ENCODE data around the gene SRR. TPM values are rescaled to one million over a fixed set of nuclear protein-coding genes. Genes with fewer than 3 reads are reported as not detected.

The SRR gene
- total RNA-seq, 1 donor from 2014 or later = 14.4 TPM

DNA sequence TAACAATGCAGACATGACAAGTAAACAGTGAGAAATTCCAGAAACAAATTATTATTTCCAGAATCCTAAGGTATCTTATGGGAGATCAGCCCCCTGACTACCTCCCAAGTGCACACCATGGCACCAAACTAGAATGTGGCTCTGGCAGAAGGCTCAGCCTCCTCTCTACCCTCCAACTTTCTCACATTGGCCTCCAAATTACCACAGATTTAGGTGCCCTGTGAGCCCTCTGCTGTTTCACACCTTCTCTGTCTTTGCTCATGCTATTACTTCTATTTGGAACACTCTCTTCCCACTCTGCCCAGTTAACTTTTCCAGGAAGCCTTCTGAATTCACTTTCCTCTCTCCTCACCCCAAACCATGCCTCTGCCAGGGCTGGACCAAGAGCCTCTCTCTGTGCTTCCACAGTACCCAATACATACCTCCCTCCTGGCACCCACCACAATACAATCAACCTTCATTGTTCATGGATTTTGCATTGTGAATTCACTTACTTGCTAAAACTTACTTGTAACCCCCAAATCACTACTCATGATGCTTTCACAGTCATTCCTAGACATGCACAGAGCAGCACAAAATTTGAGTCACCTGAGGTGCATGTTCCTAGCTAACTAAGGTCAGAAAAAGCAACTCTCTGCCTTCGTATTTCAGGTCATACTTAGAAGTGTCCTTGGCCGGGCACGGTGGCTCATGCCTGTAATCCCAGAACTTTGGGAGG, 31.6 kb upstream of the SRR start:
- Mint-ChIP-seq H3K4me1 (ENCODE audit: unreplicated experiment) (no peaks in the 10 kb centered on the region), H3K9me3 (no peaks in the 10 kb centered on the region), H3K27me3 (no peaks in the 10 kb centered on the region), H3K36me3 (peaks cover 10% of the 10 kb centered on the region), H3K4me3 (no peak overlapping the region), H3K27ac (no peak overlapping the region)
- DNase-seq (ENCODE audit: extremely low spot score, unreplicated experiment) = no peak
- TF ChIP-seq, protein P1, sequence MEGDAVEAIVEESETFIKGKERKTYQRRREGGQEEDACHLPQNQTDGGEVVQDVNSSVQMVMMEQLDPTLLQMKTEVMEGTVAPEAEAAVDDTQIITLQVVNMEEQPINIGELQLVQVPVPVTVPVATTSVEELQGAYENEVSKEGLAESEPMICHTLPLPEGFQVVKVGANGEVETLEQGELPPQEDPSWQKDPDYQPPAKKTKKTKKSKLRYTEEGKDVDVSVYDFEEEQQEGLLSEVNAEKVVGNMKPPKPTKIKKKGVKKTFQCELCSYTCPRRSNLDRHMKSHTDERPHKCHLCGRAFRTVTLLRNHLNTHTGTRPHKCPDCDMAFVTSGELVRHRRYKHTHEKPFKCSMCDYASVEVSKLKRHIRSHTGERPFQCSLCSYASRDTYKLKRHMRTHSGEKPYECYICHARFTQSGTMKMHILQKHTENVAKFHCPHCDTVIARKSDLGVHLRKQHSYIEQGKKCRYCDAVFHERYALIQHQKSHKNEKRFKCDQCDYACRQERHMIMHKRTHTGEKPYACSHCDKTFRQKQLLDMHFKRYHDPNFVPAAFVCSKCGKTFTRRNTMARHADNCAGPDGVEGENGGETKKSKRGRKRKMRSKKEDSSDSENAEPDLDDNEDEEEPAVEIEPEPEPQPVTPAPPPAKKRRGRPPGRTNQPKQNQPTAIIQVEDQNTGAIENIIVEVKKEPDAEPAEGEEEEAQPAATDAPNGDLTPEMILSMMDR (conservative IDR thresholded peaks at IDR 0.05) = no peak

DNA sequence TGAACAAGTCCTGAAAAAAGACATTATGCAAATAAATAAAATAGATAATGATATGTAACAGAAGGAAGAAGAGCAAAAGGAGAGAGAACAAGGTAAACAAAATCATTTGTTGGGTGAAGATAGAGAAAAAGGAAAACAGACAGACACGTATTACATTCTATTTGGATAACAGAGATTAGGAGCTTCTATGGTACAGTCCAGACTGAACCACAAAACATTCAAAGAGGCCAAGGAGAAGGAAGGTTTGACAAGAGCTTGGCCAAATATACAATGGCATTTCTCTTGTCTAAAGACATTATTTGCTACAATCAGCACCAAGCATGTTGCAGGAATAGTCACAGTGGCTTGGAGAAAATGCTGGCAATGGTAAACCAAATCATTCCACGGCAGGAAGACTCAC, 29.3 kb upstream of the SRR start:
- H3K4me3 Mint-ChIP-seq = no peak overlapping the region
- no peaks in the 10 kb centered on the region for H3K4me1 Mint-ChIP-seq (ENCODE audit: unreplicated experiment)
- peaks cover 10% of the 10 kb centered on the region for H3K36me3 Mint-ChIP-seq
- DNase-seq (ENCODE audit: extremely low spot score, unreplicated experiment) = no peak
- no peaks in the 10 kb centered on the region for H3K27me3 Mint-ChIP-seq
- H3K27ac Mint-ChIP-seq = no peak overlapping the region
- H3K9me3 Mint-ChIP-seq = no peaks in the 10 kb centered on the region
- TF ChIP-seq, protein P1 (conservative IDR thresholded peaks at IDR 0.05) = no peak

DNA sequence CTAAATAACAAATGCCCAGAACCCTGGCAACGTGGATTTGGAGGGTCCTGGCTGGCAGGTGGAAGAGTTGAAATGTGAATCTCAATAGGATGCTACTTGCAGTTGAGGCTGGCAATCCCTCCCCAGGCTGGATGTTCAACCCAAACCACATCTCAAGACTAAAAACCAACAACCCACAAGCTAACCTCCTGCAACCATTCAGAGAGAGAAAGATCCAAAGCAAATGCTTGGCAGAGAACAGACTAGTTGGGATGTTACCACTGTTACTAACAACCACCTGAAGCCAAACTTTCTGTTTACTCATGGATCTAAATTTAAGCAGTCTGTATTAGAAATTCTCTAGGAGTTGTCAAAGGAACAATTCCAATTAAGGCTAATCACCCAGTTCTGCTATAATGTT, 28.0 kb upstream of the SRR start:
- no peaks in the 10 kb centered on the region for H3K27me3 Mint-ChIP-seq
- H3K27ac Mint-ChIP-seq = no peak overlapping the region
- H3K9me3 Mint-ChIP-seq = no peaks in the 10 kb centered on the region
- no peaks in the 10 kb centered on the region for H3K4me1 Mint-ChIP-seq (ENCODE audit: unreplicated experiment)
- H3K4me3 Mint-ChIP-seq = no peak overlapping the region
- TF ChIP-seq, protein P1 (conservative IDR thresholded peaks at IDR 0.05) = no peak
- peaks cover 10% of the 10 kb centered on the region for H3K36me3 Mint-ChIP-seq
- no peak for DNase-seq (ENCODE audit: extremely low spot score, unreplicated experiment)

DNA sequence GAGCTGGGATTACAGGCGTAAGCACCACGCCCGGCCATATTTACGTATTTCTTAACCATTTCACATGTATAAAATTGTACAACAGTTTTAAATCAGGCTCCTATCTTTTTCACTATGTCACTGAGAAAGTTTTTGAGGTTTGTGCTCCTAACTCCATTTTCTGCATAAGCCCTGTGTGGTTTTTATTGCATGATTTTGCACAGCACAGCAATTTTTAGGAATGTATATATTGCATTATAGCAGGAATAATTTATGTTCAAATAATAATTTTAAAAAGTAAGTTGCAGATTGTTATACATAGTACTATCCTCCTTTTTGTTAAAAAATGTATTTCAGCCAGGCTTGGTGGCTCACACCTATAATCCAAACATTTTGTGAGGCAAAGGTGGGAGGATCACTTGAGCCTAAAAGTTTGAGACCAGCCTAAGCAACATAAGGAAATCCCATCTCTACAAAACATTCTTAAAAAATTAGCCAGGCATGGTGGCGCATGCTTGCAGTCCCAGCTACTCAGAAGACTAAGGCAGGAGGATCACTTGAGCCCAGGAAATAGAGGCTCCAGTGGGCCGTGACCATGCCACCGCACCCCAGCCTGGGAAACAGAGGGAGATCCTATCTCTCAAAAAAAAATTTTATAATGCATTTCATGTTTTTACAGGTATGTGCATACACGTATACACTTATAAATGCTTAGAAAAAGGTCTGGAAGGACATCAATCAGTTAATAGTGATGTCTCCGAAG, 26.1 kb upstream of the SRR start:
- H3K4me1 Mint-ChIP-seq (ENCODE audit: unreplicated experiment) = no peaks in the 10 kb centered on the region
- H3K4me3 Mint-ChIP-seq = no peak overlapping the region
- no peaks in the 10 kb centered on the region for H3K27me3 Mint-ChIP-seq
- no peak for DNase-seq (ENCODE audit: extremely low spot score, unreplicated experiment)
- peaks cover 19% of the 10 kb centered on the region for H3K36me3 Mint-ChIP-seq
- H3K9me3 Mint-ChIP-seq = no peaks in the 10 kb centered on the region
- TF ChIP-seq, protein P1 (conservative IDR thresholded peaks at IDR 0.05) = no peak
- H3K27ac Mint-ChIP-seq = no peak overlapping the region

DNA sequence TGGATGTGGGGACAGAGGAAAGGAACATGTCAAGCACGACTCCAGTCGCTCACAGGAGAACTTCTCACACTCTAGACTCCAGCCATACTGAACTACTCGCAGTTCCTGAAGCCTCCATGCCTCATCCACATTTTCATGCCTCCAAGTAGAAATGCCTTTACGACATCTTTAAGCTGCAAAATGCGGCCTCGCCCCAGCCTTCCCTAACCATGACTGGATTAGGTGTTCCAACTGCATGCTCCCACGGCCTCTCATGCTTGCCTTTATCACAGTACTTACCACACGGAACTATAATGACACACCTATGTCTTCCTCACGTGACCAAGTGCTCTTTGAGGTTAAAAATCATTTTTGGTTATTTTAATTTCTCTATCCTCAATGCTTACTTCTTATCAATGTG, 24.0 kb upstream of the SRR start:
- no peak overlapping the region for H3K27ac Mint-ChIP-seq
- H3K9me3 Mint-ChIP-seq = no peaks in the 10 kb centered on the region
- TF ChIP-seq, protein P1 (conservative IDR thresholded peaks at IDR 0.05) = no peak
- H3K4me3 Mint-ChIP-seq = no peak overlapping the region
- H3K27me3 Mint-ChIP-seq = no peaks in the 10 kb centered on the region
- DNase-seq (ENCODE audit: extremely low spot score, unreplicated experiment) = no peak
- H3K36me3 Mint-ChIP-seq = peaks cover 19% of the 10 kb centered on the region
- no peaks in the 10 kb centered on the region for H3K4me1 Mint-ChIP-seq (ENCODE audit: unreplicated experiment)
